ENCODE results near the gene RALA.

RALA gene

GRCh38 chr7:39613577-39613976 lies 9.8 kb upstream of the RALA start:
- DNase-seq (ENCODE audit: low read depth in 3 of 3, low spot score in 1 of 3) = no peak

DNA sequence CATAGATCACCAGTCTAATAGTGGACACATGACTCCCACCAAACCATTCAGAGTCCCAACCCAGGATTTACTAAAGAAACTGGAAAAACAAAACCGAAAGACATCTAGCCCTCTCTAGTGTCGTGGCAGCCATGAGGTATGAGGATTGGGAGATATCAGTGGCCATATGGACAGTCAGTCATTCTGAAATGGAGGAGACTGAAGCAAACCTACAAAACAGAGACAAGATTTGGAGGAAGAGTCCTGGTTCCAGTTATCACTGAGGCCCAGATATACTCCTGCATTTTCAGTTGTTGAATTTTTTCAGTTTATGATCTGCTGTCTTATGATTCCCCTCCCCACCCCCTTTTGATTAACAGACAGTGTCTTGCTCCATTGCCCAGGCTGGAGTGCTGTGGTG lies 9.1 kb upstream of the RALA start:
- DNase-seq (ENCODE audit: low read depth in 3 of 3, low spot score in 1 of 3) = no peak

DNA sequence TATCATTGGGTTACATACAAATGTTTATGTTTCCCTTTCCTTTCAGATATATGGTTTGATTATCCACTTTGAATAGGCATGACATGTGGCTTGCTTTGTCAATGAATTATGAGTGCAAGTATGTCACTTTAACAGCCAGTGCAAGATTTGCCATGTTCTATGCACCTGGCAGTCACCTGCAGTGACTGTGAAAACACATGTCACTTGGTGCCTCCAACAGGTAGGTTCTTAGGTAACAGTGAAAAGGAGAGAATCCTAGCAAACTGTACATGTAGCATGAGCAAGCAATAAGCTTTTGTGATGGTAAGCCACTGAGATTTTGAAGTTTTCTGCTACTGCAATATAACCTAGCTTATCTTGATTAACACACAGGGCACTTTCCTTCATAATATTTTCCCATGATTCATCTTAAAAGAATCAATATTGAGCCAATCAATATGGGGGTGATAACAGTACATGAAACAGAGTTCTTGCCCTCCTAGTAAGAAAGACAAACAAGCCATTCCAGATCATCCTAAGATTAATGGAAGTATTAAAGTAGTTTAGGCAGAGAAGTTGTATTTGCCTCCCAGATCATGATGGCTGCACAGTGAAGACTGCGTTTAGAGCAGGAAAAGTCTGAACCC lies 7.9 kb upstream of the RALA start:
- no peak for DNase-seq (ENCODE audit: low read depth in 3 of 3, low spot score in 1 of 3)

DNA sequence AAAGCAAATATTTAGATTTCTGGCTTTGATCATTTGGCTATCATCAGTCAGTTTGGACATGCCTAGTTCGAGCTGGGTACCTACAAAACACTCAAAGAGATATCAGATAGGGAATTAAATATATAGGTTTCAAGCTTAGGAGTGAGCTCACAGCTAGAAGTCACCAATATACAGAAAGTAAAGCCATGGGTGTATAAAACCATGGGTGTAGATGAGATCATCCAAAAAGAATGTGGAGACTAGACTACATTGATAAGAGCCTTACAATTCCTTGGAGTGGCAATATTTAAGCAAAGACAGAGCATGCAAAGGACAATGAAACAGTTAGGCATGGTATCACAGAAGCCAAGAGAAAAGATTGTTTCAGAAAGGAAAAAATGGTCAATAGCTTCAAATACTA lies 7.2 kb upstream of the RALA start:
- no peak for DNase-seq (ENCODE audit: low read depth in 3 of 3, low spot score in 1 of 3)

DNA sequence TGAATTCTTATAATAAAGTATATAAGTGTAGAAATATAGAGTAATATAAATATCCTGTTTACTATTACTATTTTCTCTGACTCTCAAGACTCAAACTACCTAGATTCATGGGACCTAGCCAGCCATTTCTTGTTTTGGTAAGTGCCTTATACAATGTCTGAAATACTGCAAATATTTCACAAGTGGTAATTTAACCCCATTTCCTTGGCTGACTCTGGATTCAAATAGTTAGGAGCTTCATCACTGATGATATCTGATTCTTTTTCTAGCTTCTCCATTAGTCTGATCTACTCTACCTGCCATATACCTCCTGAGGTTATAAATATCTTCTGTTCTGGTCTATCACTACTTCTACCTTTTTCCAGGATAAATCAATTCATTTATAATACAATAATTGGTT lies 6.4 kb upstream of the RALA start:
- no peak for DNase-seq (ENCODE audit: low read depth in 3 of 3, low spot score in 1 of 3)

- DNase-seq (ENCODE audit: low read depth in 3 of 3, low spot score in 1 of 3) = no peak
Measured at GRCh38 chr7:39618868-39619267, 4.5 kb upstream of the RALA start.

GRCh38 chr7:39620486-39620885 lies 2.9 kb upstream of the RALA start:
- no peak for DNase-seq (ENCODE audit: low read depth in 3 of 3, low spot score in 1 of 3)

DNA sequence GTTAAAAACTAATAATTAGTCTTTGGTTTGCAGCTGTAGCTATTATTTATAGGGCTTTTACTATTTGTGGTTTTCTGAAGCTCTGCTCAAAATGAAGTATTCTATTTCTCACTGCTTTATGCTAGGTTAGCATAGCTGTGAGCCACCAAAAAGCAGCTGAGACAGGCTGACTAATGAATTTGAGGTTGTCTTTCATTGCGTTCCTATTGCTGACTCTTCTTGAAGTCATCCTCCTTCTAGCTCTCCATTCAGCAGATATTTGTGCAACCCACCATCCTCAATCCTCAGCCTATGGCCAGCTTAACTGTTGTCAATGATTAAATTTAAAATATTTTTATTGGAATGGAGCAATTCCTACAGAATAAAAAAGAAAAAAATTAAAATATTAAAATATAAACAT lies 2.1 kb upstream of the RALA start:
- DNase-seq (ENCODE audit: low read depth in 3 of 3, low spot score in 1 of 3) = no peak

DNA sequence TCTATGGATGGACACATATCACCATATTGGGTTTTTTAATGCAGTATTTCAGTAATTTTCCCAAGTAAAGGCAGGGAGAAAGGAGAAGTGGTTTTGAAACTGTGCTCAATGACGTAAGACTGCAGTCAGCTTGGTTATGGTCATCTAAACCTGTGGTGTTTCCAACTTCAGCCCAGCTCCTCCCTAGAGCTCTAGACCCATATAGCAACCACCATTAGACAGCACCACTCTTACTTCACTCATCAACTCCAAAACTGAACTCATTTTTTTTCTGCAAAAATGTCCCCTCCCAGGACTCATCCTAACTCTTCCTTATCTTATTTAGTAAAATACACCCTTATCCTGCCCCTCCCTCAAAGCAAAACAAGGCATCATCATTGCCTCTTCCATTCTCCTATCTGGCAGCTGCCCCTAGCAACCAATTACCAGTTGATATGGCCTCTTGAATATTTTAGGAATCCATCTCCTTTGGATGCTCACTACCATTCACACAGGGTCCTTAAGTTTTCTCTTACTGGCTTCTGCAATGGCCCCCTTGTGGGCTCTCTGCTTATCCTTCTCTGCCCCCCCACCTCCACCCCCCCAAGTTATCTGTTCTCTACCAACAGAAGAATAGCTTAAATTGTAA lies 1.5 kb upstream of the RALA start:
- DNase-seq (ENCODE audit: low read depth in 3 of 3, low spot score in 1 of 3) = no peak

DNA sequence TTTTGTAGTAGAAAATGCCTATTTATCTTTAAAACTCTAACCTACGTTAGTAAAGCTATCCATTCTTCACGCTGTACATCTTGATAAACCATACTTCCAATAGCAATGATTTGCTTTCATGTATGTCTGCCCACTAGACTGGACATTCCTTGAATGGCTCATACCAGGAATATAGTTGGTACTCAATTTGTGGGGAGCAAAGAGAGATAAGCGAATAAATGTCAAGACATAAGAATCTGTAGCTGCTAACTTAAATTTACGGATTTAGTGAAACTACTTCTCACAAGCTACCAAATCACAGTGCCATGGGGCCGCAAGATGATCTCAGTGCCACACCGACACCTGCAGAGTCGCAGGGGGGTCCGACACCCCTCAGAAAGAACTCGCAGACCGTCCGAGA lies 763 bp upstream of the RALA start:
- DNase-seq (ENCODE audit: low read depth in 3 of 3, low spot score in 1 of 3) = no peak

- DNase-seq (ENCODE audit: low read depth in 3 of 3, low spot score in 1 of 3) = no peak
Measured at GRCh38 chr7:39623732-39624441, 515 bp downstream of the RALA start.

DNA sequence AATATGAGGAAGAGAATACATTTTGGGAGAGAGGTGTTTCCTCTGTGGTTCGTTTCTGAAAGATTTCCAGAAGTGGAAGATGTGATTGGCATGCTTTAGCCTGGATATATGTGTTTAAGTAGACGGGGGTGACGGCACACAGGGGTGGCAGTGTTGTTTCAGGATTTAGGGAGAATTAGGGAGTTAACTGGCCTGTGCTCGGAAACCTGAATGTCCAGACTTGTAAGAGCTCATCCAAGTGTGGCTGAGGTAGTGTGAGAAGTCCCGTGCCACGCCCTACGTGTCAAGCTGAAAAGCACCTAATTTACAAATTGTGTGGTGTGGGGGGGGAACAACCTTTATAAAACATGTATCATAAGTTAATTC lies 1.1 kb downstream of the RALA start:
- DNase-seq (ENCODE audit: low read depth in 3 of 3, low spot score in 1 of 3) = no peak

DNA sequence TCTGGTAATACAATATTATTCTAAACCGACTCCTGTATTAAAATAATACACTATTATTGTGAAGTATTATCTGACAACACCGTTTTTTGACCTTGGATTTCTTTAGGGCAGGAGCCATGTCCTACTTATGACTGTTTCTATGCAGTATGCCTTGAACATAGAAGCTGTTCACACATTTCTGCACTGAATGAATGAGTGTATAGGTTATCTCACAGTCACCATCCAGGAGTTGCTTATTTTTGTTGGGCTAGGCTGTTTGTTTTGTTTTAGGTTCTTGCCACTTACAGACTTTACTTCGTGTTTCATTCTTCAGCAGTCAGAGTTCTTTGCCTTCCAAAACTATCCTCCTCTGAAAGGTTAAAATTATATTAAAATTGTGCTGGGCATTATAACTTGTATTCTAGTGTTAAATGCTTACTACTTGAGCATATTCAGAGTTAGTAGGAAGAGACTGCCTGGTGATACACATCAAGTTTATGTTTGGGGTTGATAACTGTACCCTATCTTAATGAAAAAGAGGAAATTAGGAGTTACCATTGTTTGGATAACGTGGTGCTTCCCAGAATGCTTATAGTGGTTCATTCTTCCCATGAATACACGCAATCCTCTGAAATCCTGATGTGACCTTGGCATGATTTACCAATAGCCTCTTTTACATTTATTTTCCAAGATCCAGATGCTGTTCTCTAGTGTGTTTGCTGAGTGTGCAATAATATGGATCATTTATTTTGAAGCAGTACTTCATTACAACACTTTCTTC lies 1.7 kb downstream of the RALA start:
- no peak for DNase-seq (ENCODE audit: low read depth in 3 of 3, low spot score in 1 of 3)

- DNase-seq (ENCODE audit: low read depth in 3 of 3, low spot score in 1 of 3) = no peak
Measured at GRCh38 chr7:39631736-39632308, 8.4 kb downstream of the RALA start.

- no peak for DNase-seq (ENCODE audit: low read depth in 3 of 3, low spot score in 1 of 3)
Measured at GRCh38 chr7:39633563-39634477, 10.4 kb downstream of the RALA start.

DNA sequence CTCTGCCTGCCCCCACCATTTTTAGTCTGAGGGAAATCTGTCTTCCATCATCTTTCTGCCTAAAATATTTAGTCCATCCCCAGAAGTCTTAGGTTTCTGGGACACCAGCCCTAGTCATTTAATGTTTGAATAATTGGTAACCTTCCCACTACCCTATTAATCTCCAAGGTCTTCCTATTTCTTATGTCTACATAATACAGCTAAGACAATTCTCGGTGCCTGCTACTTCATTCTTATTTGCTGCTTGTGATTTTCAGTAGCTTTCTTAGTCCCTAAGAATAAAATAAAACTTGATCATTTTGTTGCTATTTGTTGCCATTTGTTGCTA lies 11.1 kb downstream of the RALA start:
- DNase-seq (ENCODE audit: low read depth in 3 of 3, low spot score in 1 of 3) = no peak

DNA sequence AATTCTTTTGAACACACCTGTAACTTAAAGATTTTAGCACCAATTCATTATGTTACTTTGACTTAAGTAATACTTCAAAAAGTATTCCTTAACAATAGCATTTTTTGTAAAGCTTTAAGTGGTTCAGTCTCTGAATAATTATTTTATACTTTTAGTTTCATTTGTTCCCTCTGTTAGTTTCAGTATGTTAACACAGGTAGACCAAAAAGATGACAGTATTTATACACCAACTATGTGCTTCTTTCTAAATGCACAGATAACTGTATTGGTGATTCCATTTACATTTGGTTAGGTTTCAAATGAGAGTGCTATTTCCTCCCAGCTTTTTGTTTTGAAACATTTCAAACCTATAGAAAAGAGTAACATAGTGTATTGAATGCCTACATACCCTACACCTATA lies 14.0 kb downstream of the RALA start:
- DNase-seq (ENCODE audit: low read depth in 3 of 3, low spot score in 1 of 3) = no peak

- no peak for DNase-seq (ENCODE audit: low read depth in 3 of 3, low spot score in 1 of 3)
Measured at GRCh38 chr7:39637963-39638485, 14.7 kb downstream of the RALA start.

- DNase-seq (ENCODE audit: low read depth in 3 of 3, low spot score in 1 of 3) = no peak
Measured at GRCh38 chr7:39642896-39643295, 19.5 kb downstream of the RALA start.

GRCh38 chr7:39644170-39644569 lies 20.8 kb downstream of the RALA start:
- DNase-seq (ENCODE audit: low read depth in 3 of 3, low spot score in 1 of 3) = no peak
